Measurements from ENCODE around the gene TGFBR3L. TPM values are rescaled to one million over a fixed set of nuclear protein-coding genes. Genes with fewer than 3 reads are reported as not detected.

The TGFBR3L gene
- total and polyA plus RNA-seq, 4 donors = 0.25 to 0.77 TPM; not detected in 2

DNA sequence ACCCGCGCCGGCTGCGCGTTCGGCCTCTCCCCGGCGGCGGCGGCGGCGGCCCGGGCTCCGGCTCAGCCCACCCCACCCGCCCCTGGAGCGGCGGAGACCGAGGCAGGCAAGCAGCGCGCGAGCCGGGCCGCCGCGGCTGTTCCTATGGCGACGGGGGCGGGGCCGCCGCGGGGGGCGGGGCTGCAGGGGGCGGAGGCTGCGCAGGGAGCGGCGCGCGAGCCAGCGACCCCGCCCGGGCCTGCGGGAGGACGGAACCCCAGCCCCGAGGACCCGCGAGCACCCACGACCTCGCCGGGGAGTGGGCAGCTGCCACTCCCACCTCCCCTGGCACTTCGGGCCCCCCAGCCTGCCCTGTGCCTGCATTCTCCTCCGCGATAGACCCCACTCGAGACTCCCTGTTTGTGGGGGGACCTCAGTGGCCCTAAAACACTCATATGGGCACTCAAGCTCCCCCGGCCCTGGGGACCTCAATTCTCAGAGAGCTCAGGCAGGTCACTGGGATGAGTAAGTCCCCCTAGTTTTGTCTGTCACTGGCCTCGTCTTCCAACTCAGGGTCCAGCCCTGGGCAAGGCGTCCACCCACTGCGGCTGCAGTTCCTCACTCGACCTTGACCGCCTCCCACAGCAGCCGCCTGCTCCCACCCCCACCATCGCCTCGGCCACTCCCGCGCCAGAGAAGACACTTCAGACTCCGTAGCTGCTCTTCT lies 11.5 kb downstream of the TGFBR3L start, which contains the start of gene CTXN1:
CTXN1 (minus strand) TSS at position 115 of the 706 bp plus-strand sequence. CDS start 597 bp downstream, outside the sequence.
- Histone ChIP-seq H3K4me3 (no peak within 1 kb of the TSS), H3K27ac (ENCODE audit: low read depth in 1 of 2, low read length in 1 of 2) (no peak within 1 kb of the TSS), H3K36me3 (ENCODE audit: control insufficient read depth in 4 of 4, insufficient read depth in 4 of 4, low read length in 4 of 4) (peaks cover 0 to 26% (median 10%) of the 10 kb centered on the region in 4 donors), H3K27me3 (ENCODE audit: control insufficient read depth in 3 of 3, insufficient read depth in 3 of 3, low read length in 2 of 3) (no peaks in the 10 kb centered on the region), H3K4me1 (ENCODE audit: control insufficient read depth in 5 of 5, insufficient read depth in 5 of 5, low read length in 5 of 5) (peaks cover 0 to 28% (median 15%) of the 10 kb centered on the region in 5 donors), H3K9me3 (ENCODE audit: control insufficient read depth in 4 of 4, insufficient read depth in 3 of 4, low read length in 3 of 4) (no peaks in the 10 kb centered on the region), H3K9ac (ENCODE audit: insufficient read depth in 1 of 2, low read length in 2 of 2) (no peak within 1 kb of the TSS)
- DNase-seq (peak; percentile 55 to 79 (median 70)), ATAC-seq (ENCODE audit: insufficient read depth, low FRiP score) (no peak)
- 9 to 59% methylated on average over 16 to 65 of the region's 65 CpGs for WGBS, 2 donors
- TF ChIP-seq, protein P1, sequence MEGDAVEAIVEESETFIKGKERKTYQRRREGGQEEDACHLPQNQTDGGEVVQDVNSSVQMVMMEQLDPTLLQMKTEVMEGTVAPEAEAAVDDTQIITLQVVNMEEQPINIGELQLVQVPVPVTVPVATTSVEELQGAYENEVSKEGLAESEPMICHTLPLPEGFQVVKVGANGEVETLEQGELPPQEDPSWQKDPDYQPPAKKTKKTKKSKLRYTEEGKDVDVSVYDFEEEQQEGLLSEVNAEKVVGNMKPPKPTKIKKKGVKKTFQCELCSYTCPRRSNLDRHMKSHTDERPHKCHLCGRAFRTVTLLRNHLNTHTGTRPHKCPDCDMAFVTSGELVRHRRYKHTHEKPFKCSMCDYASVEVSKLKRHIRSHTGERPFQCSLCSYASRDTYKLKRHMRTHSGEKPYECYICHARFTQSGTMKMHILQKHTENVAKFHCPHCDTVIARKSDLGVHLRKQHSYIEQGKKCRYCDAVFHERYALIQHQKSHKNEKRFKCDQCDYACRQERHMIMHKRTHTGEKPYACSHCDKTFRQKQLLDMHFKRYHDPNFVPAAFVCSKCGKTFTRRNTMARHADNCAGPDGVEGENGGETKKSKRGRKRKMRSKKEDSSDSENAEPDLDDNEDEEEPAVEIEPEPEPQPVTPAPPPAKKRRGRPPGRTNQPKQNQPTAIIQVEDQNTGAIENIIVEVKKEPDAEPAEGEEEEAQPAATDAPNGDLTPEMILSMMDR (IDR thresholded peaks at IDR 0.05; ENCODE audit: control extremely low read depth, extremely low read depth) = no peak

DNA sequence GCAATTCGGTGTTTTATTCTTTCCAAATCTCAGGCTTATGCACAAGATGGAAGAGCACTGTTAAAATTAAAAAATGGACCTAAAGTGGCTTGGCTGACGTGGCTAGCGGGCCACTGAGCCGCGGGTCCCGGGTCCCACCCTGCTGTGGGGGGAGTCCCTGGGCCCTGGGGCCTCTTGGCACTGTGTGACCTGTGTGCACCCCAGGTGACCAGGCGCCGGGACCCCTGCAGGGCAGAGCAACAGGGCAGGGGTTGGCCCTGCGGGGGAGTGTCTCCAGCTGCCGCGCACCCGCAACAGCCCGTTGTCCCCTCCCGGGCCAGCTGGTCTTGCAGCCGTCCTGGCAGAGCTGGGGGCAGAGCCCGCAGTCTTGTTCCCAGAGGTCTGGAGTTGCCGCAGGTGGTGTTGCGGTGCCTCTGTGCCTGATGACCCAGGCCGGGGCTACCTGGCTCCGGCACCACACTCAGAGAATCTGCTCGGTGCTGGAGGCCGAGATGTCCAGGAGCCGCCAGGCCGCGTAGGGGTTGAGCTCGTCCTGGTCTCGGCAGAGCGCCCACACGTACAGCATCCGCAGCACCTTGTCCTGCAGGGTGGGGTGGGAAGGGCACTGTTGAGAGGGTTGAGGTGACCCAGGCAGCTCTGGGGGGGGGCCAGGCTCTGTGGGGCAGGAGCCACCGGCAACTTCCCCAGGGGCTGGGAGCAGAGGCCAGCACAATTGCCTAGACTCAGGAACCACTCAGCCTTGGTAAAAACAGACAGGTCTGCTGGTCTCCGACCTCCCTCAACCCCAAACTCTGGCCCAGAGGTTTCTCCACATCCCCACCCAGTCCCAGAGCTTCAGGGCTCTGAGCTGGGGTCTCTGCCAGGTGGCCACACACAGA lies 12.3 kb downstream of the TGFBR3L start:
- ATAC-seq (ENCODE audit: insufficient read depth, low FRiP score) = no peak
- DNase-seq = no peak
- Histone ChIP-seq H3K36me3 (ENCODE audit: control insufficient read depth in 4 of 4, insufficient read depth in 4 of 4, low read length in 4 of 4) (peaks cover 0 to 33% (median 12%) of the 10 kb centered on the region in 4 donors), H3K9me3 (ENCODE audit: control insufficient read depth in 4 of 4, insufficient read depth in 3 of 4, low read length in 3 of 4) (no peaks in the 10 kb centered on the region), H3K4me3 (no peak overlapping the region), H3K9ac (ENCODE audit: insufficient read depth in 1 of 2, low read length in 2 of 2) (no peak overlapping the region), H3K27me3 (ENCODE audit: control insufficient read depth in 3 of 3, insufficient read depth in 3 of 3, low read length in 2 of 3) (no peaks in the 10 kb centered on the region), H3K4me1 (ENCODE audit: control insufficient read depth in 5 of 5, insufficient read depth in 5 of 5, low read length in 5 of 5) (peaks cover 0 to 23% (median 9%) of the 10 kb centered on the region in 5 donors), H3K27ac (ENCODE audit: low read depth in 1 of 2, low read length in 1 of 2) (no peak overlapping the region)
- TF ChIP-seq, protein P1 (IDR thresholded peaks at IDR 0.05; ENCODE audit: control extremely low read depth, extremely low read depth) = no peak
- WGBS, 2 donors = 85 to 95% methylated on average over 32 of the region's 32 CpGs

DNA sequence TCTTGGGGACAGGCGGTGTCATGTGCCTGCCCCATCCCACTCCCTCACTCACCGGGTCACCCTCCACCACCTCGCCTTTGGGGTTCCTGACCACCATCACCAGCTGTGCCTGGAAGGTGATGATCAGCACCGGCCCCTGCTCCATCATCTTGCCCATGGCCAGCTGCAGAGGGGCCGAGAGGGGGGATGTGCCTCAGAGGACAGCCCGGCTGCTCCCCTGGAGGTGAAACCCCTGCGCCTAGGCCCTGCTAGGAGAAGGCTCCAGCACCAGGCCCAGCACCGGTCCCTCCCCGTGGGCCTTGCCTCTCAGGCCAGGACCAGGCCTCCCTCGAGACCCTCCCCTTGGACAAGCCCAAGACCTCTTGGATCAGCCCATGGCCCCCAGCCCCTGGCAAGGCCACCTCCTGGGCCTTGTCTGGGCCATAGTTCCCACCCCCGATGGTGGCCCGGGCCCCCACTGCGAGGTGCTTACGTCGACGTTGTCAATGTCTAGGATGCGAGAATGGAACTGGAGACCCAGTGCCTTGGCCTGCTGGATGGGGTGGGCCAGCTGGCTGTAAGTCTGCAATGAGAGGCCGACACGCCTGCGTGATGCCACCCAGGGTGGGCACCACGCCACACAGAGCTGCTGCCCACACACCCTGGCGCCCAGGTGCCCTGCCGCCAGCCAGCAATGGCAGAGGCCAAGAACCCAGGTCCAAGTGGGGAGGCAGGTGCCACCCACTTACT lies 13.1 kb downstream of the TGFBR3L start:
- TF ChIP-seq, protein P1 (IDR thresholded peaks at IDR 0.05; ENCODE audit: control extremely low read depth, extremely low read depth) = no peak
- peak overlapping the region in 1 of 2 donors; percentile 18 for H3K27ac ChIP-seq (ENCODE audit: low read depth in 1 of 2, low read length in 1 of 2)
- DNase-seq (no peak), ATAC-seq (ENCODE audit: insufficient read depth, low FRiP score) (no peak)
- H3K36me3 ChIP-seq (ENCODE audit: control insufficient read depth in 4 of 4, insufficient read depth in 4 of 4, low read length in 4 of 4) = peaks cover 3 to 33% (median 13%) of the 10 kb centered on the region in 4 donors
- H3K4me3 ChIP-seq = no peak overlapping the region
- H3K9me3 ChIP-seq (ENCODE audit: control insufficient read depth in 4 of 4, insufficient read depth in 3 of 4, low read length in 3 of 4) = no peaks in the 10 kb centered on the region
- peaks cover 0 to 23% (median 9%) of the 10 kb centered on the region in 5 donors for H3K4me1 ChIP-seq (ENCODE audit: control insufficient read depth in 5 of 5, insufficient read depth in 5 of 5, low read length in 5 of 5)
- H3K9ac ChIP-seq (ENCODE audit: insufficient read depth in 1 of 2, low read length in 2 of 2) = no peak overlapping the region
- WGBS, 2 donors = 88 to 94% methylated on average over 23 of the region's 23 CpGs
- no peaks in the 10 kb centered on the region for H3K27me3 ChIP-seq (ENCODE audit: control insufficient read depth in 3 of 3, insufficient read depth in 3 of 3, low read length in 2 of 3)

Measured in lung (tissue), 12 donors.